Nephron (organoid): ENCODE data around the gene TTC39C.
"Not testable (repeated sequence)": the region's sequence is repeated elsewhere in the genome, so short reads cannot be mapped to it uniquely, and the experiment has no call there.

ENCODE experiments used
- H3K27ac Mint-ChIP-seq, 3 experiments: 2 replicates each; pipeline ENCODE4 v1.8.0; 2020; ENCODE audit warnings: mixed read lengths in 3 of 3, mild to moderate bottlenecking in 2 of 3, moderate library complexity in 1 of 3
- H3K27me3 Mint-ChIP-seq: 2 replicates; pipeline ENCODE4 v1.8.0; 2021; ENCODE audit warnings: low read depth, mild to moderate bottlenecking, moderate library complexity, mixed read lengths
- H3K36me3 Mint-ChIP-seq: 2 replicates; pipeline ENCODE4 v1.8.0; 2020; ENCODE audit warnings: low read depth, mixed read lengths
- H3K4me1 Mint-ChIP-seq: 2 replicates; pipeline ENCODE4 v1.8.0; 2020; ENCODE audit warnings: mixed read lengths
- H3K4me3 Mint-ChIP-seq, 3 experiments: 2 replicates each; pipeline ENCODE4 v1.8.0; 2020; ENCODE audit warnings: mild to moderate bottlenecking in 3 of 3, mixed read lengths in 3 of 3, moderate library complexity in 2 of 3
- H3K9me3 Mint-ChIP-seq: 2 replicates; pipeline ENCODE4 v1.8.0; 2020; ENCODE audit warnings: mixed read lengths
- TF ChIP-seq, protein P1 (sequence below), 3 experiments: fragments of 200-600 bp; sonication (generic); IDR thresholded peaks; one replicate each; pipeline ENCODE4 v1.5.0; 2021; ENCODE audit warnings: antibody characterized with exemption in 3 of 3; ENCODE audit not compliant: unreplicated experiment in 3 of 3

The TTC39C gene

DNA sequence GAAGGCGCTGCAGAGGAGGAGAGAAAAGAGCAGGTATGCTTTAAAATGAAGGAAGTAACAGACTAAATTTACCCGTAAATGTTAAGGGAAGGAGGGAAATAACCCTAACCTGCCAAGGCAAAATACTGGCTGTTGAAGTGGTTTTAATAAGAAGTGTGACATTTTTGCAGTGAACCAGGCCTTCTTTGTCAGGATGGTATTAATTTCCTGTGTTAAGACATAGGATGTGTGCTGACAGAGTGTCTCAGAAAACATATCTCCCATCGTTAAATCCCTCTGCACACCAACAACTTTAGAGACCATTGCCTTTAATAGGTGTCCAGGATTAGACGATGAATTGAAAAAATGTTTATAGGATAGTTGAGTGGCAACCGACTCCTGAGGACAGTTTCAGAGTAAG is 9.9 kb downstream of the TTC39C start:
- Mint-ChIP-seq H3K27ac (no peak overlapping the region), H3K4me3 (no peak overlapping the region), H3K27me3 (no peaks in the 10 kb centered on the region), H3K9me3 (no peaks in the 10 kb centered on the region), H3K36me3 (no peaks in the 10 kb centered on the region), H3K4me1 (peaks cover 5% of the 10 kb centered on the region)
- TF ChIP-seq, protein P1, sequence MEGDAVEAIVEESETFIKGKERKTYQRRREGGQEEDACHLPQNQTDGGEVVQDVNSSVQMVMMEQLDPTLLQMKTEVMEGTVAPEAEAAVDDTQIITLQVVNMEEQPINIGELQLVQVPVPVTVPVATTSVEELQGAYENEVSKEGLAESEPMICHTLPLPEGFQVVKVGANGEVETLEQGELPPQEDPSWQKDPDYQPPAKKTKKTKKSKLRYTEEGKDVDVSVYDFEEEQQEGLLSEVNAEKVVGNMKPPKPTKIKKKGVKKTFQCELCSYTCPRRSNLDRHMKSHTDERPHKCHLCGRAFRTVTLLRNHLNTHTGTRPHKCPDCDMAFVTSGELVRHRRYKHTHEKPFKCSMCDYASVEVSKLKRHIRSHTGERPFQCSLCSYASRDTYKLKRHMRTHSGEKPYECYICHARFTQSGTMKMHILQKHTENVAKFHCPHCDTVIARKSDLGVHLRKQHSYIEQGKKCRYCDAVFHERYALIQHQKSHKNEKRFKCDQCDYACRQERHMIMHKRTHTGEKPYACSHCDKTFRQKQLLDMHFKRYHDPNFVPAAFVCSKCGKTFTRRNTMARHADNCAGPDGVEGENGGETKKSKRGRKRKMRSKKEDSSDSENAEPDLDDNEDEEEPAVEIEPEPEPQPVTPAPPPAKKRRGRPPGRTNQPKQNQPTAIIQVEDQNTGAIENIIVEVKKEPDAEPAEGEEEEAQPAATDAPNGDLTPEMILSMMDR (IDR thresholded peaks at IDR 0.05; ENCODE audit: unreplicated experiment in 3 of 3), result no peak

- H3K27ac Mint-ChIP-seq, result no peak overlapping the region
- no peaks in the 10 kb centered on the region for H3K36me3 Mint-ChIP-seq
- TF ChIP-seq, protein P1 (IDR thresholded peaks at IDR 0.05; ENCODE audit: unreplicated experiment in 3 of 3), result no peak
- no peak overlapping the region for H3K4me3 Mint-ChIP-seq
- H3K9me3 Mint-ChIP-seq, result no peaks in the 10 kb centered on the region
- H3K27me3 Mint-ChIP-seq, result no peaks in the 10 kb centered on the region
- H3K4me1 Mint-ChIP-seq, result peaks cover 5% of the 10 kb centered on the region
Measured at GRCh38 chr18:24026457-24026856, 11.9 kb downstream of the TTC39C start.

GRCh38 chr18:24027156-24027827 is 12.7 kb downstream of the TTC39C start:
- Mint-ChIP-seq H3K36me3 (no peaks in the 10 kb centered on the region), H3K9me3 (no peaks in the 10 kb centered on the region), H3K27me3 (no peaks in the 10 kb centered on the region), H3K27ac (no peak overlapping the region), H3K4me1 (peaks cover 5% of the 10 kb centered on the region), H3K4me3 (no peak overlapping the region)
- TF ChIP-seq, protein P1 (IDR thresholded peaks at IDR 0.05; ENCODE audit: unreplicated experiment in 3 of 3), result no peak

DNA sequence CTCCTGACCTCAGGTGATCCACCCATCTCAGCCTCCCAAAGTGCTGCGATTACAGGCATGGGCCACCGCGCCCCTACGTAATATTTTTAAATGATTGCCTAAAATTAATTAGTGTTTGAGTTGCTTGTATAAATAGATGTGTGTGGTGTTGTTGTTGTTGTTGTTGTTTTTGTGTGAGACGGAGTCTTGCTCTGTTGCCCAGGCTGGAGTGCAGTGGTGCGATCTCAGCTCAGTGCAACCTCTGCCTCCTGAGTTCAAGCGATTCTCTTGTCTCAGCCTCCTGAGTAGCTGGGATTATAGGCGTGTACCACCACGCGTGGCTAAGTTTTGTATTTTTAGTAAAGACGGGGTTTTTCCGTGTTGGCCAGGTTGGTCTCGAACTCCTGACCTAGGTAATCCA is 14.4 kb downstream of the TTC39C start:
- H3K4me3 Mint-ChIP-seq, H3K27me3 Mint-ChIP-seq, H3K27ac Mint-ChIP-seq, H3K9me3 Mint-ChIP-seq, H3K4me1 Mint-ChIP-seq, H3K36me3 Mint-ChIP-seq: not testable (repeated sequence)

GRCh38 chr18:24031318-24031717 is 16.8 kb downstream of the TTC39C start:
- Mint-ChIP-seq H3K4me1 (no peaks in the 10 kb centered on the region), H3K27me3 (no peaks in the 10 kb centered on the region), H3K9me3 (peaks cover 14% of the 10 kb centered on the region), H3K27ac (no peak overlapping the region), H3K36me3 (peaks cover 4% of the 10 kb centered on the region), H3K4me3 (no peak overlapping the region)
- TF ChIP-seq, protein P1 (IDR thresholded peaks at IDR 0.05; ENCODE audit: unreplicated experiment in 3 of 3), result no peak

GRCh38 chr18:24031916-24032315 is 17.4 kb downstream of the TTC39C start:
- TF ChIP-seq, protein P1 (IDR thresholded peaks at IDR 0.05; ENCODE audit: unreplicated experiment in 3 of 3), result no peak
- Mint-ChIP-seq H3K36me3 (peaks cover 4% of the 10 kb centered on the region), H3K27ac (no peak overlapping the region), H3K4me1 (no peaks in the 10 kb centered on the region), H3K9me3 (peaks cover 14% of the 10 kb centered on the region), H3K4me3 (no peak overlapping the region), H3K27me3 (no peaks in the 10 kb centered on the region)
